ENCODE data around the gene ZIC5.

The ZIC5 gene

GRCh38 chr13:99971576-99972189 is at the start of gene ZIC5:
Gene ZIC5 (minus strand): TSS chr13:99971767. CDS start chr13:99971603, 164 bp downstream.
- no peak for DNase-seq (ENCODE audit: low spot score)

DNA sequence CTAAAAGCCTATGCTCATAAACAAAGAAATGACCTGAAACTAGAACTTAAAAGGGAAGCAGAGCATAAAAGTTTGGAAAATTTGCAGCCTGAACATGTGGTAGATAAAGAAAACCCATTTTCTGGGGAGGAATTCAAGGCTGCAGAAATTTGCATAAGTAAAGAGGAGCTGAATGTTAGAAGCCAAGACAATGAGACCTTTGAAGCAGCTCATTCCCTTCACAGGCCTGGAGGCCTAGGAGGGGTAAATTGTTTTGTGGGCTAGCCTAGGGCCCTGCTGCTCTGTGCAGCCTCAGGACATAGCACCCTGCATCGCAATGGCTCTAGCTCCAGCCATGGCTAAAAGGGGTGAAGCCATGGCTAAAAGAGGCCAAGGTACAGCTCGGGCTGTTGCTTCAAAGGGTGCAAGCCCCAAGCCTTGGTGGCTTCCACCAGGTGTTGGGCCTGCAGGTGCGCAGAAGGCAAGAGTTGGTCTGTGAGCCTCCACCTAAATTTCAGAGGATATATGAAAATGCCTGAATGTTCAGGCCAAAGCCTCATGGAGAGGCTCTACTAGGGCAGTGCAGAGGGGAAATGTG is 48.3 kb upstream of the ZIC5 start:
- no peak for DNase-seq (ENCODE audit: low spot score)

DNA sequence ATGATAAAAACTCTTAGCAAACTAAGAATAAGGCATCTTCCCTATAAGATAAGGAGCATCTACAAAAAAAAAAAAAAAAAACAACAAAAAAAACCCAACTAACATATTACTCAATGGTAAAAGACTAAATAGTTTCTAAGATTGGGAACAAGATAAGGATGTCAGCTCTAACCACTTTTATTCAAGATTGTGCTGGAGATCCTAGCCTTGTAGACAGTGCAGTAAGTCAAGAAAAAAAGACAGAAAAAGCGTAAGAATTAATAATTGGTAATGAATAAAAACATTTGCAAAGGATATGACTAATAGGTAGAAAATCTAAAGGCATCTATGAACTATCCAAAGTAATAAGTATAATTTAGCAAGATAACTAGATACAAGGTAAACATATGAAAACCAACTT is 43.1 kb upstream of the ZIC5 start:
- DNase-seq (ENCODE audit: low spot score): no peak

DNA sequence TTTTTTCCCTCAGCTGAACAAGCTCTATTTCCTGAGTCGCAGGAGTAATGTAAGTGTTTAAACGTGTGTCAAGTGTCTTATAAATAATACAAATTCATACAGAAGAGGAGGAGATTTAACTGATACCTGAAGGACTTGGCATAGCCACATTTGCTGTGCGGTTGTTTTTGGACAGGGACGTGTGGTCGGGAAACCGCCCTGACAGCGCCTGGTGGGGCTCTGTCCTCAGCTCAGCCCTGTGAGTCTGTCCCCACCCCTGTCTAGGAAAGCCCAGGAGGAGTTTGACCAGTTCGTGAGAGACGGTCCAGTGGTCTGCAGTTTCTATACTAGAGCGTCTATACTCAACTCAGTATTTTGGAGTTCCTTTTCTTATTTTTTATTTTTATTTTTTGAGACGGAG is 26.7 kb upstream of the ZIC5 start:
- DNase-seq (ENCODE audit: low spot score): no peak

DNA sequence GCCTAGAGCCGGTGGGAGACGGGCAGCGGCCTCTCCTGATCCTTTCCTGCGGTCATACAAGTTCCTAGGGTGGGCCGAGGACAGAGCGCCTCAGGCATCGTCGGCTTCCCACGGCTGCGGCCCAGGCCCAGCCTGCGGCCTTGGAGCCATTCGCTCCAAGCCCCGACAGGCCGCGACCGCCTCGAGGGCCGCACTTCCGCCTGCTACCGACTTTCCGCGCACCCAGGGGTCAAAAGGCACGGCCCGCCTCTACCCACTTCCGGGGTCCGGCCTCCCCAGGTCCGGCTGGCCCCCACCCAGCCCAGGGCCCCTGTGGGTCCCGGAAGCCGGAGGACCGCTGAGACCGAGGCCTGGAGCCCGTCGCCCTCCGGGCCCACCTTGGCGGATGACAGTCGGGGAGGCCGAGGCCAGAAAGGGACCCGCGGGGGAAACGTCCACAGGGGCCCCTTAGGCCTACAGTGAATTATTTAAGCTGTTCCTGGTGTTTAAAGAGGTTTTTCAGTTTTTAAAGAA is 26.2 kb upstream of the ZIC5 start:
- DNase-seq (ENCODE audit: low spot score): no peak

DNA sequence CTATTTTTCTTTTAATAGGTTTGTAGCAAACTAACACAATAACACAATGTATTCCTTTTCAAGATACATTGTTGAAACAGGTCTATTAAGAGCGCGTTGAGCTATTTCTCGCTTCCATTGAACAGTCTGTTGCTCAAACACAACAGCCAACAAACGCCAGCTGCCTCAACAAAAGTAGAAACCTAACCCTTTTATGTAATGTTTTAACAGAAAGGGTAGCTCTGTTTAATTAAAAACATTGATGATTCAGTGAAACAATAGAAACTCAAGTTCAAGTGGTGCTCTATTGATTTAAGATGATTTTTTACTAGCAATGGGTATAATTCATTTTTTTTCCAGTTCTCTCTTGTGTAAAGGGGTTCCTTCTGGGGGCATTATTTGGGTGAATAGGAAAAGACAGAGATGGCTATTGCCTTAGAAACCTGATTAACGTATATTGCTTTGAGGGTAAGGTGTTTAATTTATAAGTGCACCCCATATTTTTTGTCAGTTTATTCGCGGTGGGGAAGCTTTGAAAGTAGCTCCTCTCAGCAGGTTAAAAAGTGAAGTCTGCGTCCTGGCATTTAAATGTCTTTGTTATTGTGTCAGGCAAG is 24.9 kb upstream of the ZIC5 start:
- DNase-seq (ENCODE audit: low spot score): no peak

GRCh38 chr13:99995589-99996380 is 24.2 kb upstream of the ZIC5 start:
- DNase-seq (ENCODE audit: low spot score): no peak

DNA sequence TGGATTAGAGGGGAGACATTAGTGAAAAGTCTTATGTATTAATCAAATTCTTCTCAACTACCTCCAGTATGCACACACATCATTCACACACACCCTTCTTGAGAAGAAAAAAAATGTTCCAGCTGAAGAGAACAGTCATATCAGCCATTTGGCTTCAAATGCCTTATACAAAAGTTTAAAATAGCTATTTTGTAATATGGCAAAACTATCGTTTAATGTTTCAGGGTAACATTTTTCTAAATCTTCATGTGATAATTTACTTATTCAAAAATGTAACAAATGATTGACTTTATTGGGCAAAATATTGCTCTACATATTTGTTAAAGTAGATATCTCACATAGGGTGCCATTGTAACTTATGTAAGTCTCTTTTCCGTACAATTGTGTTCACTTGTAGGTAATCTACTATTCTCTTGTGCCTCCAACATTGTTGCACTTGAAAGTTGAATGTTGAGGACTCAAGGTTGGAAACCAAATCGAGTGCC is 23.6 kb upstream of the ZIC5 start:
- no peak for DNase-seq (ENCODE audit: low spot score)

GRCh38 chr13:99994638-99995020 is 23.1 kb upstream of the ZIC5 start:
- no peak for DNase-seq (ENCODE audit: low spot score)

GRCh38 chr13:99993660-99994637 is 22.4 kb upstream of the ZIC5 start:
- DNase-seq (ENCODE audit: low spot score): no peak

GRCh38 chr13:99992949-99993351 is 21.4 kb upstream of the ZIC5 start:
- no peak for DNase-seq (ENCODE audit: low spot score)

GRCh38 chr13:99991828-99992775 is 20.5 kb upstream of the ZIC5 start:
- DNase-seq (ENCODE audit: low spot score): no peak

- no peak for DNase-seq (ENCODE audit: low spot score)
Measured at GRCh38 chr13:99991013-99991827, 19.7 kb upstream of the ZIC5 start.

DNA sequence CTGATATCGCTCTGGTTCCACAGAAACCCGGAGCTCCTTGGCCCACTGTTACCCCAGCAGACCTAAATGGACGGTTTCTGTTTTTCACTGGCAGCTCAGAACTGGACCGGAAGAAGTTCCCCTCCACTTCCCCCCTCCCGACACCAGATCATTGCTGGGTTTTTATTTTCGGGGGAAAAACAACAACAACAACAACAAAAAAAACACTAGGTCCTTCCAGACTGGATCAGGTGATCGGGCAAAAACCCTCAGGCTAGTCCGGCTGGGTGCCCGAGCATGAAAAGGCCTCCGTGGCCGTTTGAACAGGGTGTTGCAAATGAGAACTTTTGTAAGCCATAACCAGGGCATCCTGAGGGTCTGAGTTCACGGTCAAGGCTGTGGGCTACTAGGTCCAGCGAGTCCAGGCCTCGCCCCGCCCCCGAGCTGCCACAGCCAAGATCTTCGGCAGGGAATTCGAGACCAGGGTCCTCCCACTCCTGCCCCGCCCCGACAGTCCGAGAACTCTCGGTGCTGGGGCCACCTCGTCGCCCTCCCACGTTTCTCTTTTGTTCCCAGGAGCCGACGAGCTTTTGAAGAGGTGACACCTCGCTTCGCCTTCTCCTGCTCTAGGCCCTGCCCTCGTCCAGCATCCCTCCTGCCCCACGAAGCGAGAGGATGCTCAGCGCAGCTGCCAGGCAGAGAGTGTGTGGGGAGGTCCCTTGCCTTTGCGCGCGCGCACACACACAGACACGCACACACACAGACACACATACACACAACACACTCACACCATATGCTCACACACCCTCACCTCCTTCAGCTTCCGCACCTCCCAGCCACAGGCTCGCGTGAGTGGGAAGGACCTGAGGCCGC is 18.8 kb upstream of the ZIC5 start:
- no peak for DNase-seq (ENCODE audit: low spot score)

- no peak for DNase-seq (ENCODE audit: low spot score)
Measured at GRCh38 chr13:99989276-99990125, 17.9 kb upstream of the ZIC5 start.

- no peak for DNase-seq (ENCODE audit: low spot score)
Measured at GRCh38 chr13:99988529-99989275, 17.1 kb upstream of the ZIC5 start.

All from globus pallidus (tissue), 1 donor.